NB4 (cell line): ENCODE results near the gene CCDC88C.

Source experiments
- MAX ChIP-seq: IDR thresholded peaks from 2 replicates; pipeline ENCODE4 v1.6.1; 2011; ENCODE audit warnings: low read depth, low read length
- MYC ChIP-seq: IDR thresholded peaks from 2 replicates; pipeline ENCODE4 v1.6.1; 2011; ENCODE audit warnings: low read depth, low read length
- POLR2A ChIP-seq: IDR thresholded peaks from 2 replicates; pipeline ENCODE4 v1.6.1; 2011; ENCODE audit warnings: mild to moderate bottlenecking; ENCODE audit not compliant: insufficient read length; ENCODE audit errors: extremely low read depth
- TF ChIP-seq, protein P1 (sequence below): IDR thresholded peaks from one replicate; pipeline ENCODE4 v1.5.1; 2012; ENCODE audit warnings: low read depth, low read length

DNA sequence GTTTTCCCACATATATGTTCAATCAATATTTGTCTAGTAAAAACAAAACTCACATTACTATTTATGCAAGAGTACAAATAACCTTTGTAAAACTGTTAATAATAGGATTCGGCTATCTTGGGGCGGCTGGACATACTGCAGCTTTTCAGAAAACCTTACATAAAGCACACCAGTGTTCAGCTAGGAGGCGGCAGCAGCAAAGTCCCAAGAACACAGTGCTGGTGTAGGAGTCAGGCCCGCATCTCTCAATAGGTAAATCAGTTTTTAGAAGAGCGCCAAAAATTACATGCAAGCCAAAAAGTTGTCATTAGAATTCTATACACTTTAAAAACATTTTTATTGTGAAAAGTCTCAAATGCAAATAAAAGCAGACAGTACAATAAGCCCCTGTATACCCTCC is 37.5 kb downstream of the CCDC88C start:
- TF ChIP-seq, protein P1, sequence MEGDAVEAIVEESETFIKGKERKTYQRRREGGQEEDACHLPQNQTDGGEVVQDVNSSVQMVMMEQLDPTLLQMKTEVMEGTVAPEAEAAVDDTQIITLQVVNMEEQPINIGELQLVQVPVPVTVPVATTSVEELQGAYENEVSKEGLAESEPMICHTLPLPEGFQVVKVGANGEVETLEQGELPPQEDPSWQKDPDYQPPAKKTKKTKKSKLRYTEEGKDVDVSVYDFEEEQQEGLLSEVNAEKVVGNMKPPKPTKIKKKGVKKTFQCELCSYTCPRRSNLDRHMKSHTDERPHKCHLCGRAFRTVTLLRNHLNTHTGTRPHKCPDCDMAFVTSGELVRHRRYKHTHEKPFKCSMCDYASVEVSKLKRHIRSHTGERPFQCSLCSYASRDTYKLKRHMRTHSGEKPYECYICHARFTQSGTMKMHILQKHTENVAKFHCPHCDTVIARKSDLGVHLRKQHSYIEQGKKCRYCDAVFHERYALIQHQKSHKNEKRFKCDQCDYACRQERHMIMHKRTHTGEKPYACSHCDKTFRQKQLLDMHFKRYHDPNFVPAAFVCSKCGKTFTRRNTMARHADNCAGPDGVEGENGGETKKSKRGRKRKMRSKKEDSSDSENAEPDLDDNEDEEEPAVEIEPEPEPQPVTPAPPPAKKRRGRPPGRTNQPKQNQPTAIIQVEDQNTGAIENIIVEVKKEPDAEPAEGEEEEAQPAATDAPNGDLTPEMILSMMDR, result no peak
- TF ChIP-seq MAX (no peak), POLR2A (no peak), MYC (no peak)
